KOPT-K1 (cell line): ENCODE data around the gene RASAL2.
"Not testable (repeated sequence)": the region's sequence is repeated elsewhere in the genome, so short reads cannot be mapped to it uniquely, and the experiment has no call there.

Source experiments
- H3K27ac ChIP-seq: fragments of 200-600 bp; sonication (generic); 2 replicates; pipeline ENCODE4 v1.5.1; 2016; ENCODE audit warnings: antibody characterized with exemption, mild to moderate bottlenecking, low read depth, low read length; ENCODE audit not compliant: poor library complexity, severe bottlenecking
- H3K36me3 ChIP-seq: fragments of 200-600 bp; sonication (generic); 2 replicates; pipeline ENCODE4 v1.5.1; 2017; ENCODE audit warnings: antibody characterized with exemption, mild to moderate bottlenecking, low read length, moderate library complexity; ENCODE audit not compliant: insufficient read depth
- H3K9me3 ChIP-seq: fragments of 200-600 bp; sonication (generic); 2 replicates; pipeline ENCODE4 v1.5.1; 2017; ENCODE audit warnings: antibody characterized with exemption, low read length, mild to moderate bottlenecking; ENCODE audit not compliant: insufficient read depth, poor library complexity, severe bottlenecking

RASAL2 gene

DNA sequence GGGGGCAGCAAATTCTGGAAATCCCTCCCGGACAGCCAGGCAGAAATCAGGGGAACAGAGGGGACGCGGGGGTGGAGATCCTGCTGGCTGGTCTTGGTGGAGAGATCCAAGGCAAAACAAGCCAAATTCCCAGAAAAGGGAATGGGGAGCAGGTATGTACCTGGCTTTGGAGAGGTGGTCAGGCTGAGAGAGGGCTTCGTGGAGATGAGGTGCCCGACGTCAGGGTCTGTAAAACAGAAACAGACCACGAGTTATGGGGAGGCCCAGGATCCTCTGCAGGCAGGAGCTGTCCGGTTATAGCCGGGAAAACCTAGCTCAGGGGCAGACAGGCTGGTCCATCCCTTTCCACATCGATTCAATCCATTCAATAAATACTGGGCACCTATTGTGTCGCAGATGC, 398.4 kb downstream of the RASAL2 start:
- Histone ChIP-seq H3K9me3 (no peaks in the 10 kb centered on the region), H3K36me3 (no peaks in the 10 kb centered on the region), H3K27ac (no peak overlapping the region)

DNA sequence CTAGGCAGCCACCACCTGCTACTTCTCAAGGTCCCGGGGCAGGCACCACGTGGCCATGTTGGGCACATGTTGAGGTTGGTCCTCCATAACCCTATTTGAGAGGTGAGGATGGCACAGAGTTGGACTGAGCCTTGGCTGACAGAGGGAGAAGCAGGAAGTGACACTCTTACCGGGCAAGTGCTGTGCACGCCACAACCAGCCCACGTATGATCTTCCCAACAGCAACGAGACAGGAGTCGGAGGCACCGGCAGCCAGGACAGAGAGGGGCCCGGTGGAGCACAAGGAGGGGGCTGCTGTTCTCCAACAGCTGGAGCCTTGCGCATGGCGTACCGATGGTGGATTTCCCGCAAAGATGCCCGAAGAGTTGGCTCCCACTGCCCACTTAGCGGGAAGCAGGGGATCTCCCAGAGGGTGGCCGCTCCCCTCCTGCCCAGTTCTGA, 399.4 kb downstream of the RASAL2 start:
- Histone ChIP-seq H3K36me3 (no peaks in the 10 kb centered on the region), H3K9me3 (no peaks in the 10 kb centered on the region), H3K27ac (no peak overlapping the region)

DNA sequence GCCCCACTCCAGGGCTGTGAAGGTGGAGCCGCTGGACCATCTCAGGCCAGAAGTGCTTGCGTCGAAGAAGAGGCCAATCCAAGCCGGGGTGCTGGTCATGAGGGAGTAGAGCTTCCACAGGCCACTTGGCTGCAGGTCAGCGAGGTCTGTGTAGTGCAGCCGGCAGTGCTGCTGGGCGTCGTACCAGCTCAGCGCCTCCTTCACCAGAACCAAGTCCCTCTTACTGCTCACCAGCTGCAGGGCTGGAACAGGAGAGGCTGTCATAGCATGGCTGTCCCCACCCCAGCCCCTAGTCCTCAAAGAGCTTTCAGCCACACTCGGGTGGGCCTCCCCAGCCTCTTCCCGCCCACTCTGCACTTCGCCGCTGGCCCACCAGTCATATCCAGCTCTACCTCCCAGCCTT, 400.7 kb downstream of the RASAL2 start:
- Histone ChIP-seq H3K36me3 (no peaks in the 10 kb centered on the region), H3K9me3 (no peaks in the 10 kb centered on the region), H3K27ac (no peak overlapping the region)

DNA sequence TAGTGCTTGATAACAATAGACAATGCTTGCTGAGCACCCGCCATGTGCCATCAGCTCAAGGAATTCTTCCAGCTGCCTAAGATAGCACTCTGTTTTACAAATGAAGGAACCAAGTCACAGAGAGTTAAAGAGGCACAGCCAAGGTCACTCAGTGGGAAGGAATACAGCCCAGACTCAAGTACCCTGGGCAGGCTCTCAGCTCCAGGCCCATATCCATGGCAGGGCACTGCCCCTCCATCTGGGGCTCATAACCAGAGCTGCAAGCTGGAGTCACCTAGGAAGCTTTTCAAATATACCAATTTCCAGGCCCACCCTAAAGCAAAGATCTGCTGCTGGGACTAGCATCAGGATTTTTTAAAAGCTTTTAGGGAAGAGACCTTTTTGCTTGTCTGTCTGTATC, 401.3 kb downstream of the RASAL2 start:
- Histone ChIP-seq H3K36me3 (no peaks in the 10 kb centered on the region), H3K27ac (no peak overlapping the region), H3K9me3 (no peaks in the 10 kb centered on the region)

DNA sequence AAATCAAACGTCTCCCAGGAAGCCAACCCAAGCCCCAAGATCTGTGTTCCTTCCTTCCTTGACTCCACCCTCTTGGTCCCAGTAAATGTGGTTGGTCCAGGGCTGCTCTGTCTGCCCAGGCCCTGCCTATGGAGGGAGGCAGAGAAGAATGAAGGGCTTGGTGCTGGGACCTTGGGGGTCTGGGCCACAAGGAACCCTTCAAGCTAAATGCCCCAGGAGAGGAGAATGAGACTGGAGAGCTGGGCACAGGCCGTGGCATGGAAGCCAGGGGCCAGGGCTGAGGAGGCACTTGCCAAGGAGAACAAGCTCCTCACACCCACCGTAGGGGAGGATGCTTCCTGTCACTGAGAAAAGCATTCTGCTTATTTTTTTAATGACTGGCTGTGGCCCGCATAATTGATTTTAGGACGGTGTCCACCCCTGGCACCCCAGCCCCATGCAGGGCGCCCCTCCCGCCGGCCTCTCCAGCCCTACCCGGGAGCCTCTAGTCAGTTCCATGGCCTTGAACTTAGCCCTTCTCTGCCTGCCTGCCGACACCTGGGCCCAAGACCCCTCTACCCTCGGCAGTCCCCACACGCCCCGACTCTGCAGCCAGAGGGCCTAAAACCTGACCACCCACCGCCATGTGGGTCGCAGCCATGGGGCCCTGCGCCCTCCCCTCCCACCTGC, 402.0 kb downstream of the RASAL2 start:
- H3K36me3 ChIP-seq, result no peaks in the 10 kb centered on the region
- no peak overlapping the region for H3K27ac ChIP-seq
- H3K9me3 ChIP-seq, result no peaks in the 10 kb centered on the region

DNA sequence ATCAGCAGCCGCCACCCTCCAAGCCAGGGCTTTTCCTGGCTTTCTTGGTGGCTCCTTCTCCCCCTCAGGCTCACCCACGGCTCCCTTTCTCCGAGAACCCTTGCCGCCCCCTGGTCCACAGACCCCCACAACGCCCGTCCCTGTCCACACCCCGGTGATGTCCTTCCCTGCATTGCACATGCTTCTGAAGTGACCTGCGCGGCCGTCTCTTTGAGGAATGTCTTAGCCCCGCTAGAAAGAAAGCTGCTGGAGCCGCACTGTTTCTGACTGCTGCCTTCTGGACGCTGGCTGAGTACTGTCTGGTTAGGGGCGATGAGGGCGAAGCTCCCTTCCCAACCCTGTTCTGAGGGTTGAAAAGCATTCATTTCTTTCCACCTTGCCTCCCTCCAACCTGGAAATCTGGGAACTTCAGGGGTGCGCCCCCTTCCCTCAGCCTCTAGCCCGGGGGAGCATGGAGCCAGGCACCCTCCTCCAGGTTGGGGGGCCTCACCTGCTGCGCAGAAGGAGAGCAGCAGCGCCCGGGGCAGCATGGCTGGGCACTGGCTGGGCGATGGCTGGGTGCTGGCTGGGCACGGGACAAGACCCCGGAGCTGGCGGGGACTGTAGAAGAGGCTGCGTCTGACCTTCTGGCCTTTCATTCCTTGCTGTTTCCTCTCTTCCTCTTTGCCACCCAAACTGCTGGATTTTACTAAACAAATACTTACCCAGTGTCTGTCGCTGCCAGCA, 402.7 kb downstream of the RASAL2 start, which contains the start of gene CLEC20A:
Gene CLEC20A (minus strand): TSS at position 555 of the 726 bp plus-strand sequence. CDS start 25 bp downstream, at position 530.
- Histone ChIP-seq H3K36me3 (no peaks in the 10 kb centered on the region), H3K27ac (no peak within 1 kb of the TSS), H3K9me3 (no peaks in the 10 kb centered on the region)

DNA sequence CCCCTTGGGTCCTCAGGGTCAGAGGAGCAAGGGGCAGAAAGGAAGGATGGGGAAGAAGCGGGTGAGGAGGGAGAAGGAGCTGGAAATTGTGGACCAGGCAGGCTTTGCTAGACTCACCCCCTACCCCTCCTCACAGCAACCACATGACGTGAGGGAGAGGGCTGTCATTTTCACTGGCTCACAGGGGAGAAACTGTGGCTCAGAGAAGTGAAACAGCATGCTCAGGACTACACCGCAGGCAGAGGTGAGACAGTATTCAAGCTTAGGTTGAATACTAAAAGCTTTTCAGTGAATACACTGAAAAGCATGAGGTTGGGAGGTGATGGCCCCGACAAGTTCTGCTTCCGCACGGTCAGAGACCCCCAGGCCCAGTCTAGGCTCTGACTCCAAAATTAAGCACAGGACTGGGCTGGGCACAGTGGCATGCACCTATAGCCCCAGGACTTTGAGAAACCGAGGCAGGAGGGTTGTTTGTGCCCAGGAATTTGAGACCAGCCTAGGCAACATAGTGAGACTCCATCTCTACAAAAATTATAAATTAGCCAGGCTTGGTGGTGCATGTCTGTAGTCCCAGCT, 404.1 kb downstream of the RASAL2 start:
- Histone ChIP-seq H3K27ac (no peak overlapping the region), H3K36me3 (no peaks in the 10 kb centered on the region), H3K9me3 (no peaks in the 10 kb centered on the region)

DNA sequence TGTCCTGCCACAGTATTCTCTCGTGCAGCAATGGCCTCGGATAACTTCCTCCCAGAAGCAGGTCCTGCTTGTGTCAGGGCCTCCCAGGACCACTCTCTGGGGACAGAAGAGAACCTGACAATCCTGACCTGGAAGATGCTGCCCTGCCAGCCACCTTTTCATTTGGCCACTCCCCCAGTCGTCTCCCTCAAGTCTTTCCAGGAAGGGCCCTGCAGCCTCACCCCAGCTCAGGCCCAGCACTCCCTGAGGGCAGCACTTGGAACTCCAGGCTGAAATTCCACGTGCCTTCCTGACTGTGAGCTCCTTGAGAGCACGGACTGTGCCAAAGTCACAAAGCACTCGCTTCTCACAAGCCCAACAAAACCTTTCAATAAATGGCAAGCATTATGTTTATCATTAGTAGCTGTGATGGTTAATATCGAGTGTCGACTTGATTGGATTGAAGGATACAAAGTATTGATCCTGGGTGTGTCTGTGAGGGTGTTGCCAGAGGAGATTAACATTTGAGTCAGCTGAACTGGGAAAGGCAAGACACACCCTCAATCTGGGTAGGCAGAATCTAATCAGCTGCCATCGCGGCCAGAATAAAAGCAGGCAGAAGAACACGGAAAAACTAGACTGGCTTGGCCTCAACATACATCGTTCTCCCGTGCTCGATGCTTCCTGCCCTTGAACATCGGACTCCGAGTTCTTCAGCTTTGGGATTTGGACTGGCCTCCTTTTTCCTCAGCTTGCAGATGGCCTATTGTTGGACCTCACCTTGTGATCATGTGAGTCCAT, 405.2 kb downstream of the RASAL2 start:
- Histone ChIP-seq H3K27ac (no peak overlapping the region), H3K9me3 (no peaks in the 10 kb centered on the region), H3K36me3 (no peaks in the 10 kb centered on the region)

DNA sequence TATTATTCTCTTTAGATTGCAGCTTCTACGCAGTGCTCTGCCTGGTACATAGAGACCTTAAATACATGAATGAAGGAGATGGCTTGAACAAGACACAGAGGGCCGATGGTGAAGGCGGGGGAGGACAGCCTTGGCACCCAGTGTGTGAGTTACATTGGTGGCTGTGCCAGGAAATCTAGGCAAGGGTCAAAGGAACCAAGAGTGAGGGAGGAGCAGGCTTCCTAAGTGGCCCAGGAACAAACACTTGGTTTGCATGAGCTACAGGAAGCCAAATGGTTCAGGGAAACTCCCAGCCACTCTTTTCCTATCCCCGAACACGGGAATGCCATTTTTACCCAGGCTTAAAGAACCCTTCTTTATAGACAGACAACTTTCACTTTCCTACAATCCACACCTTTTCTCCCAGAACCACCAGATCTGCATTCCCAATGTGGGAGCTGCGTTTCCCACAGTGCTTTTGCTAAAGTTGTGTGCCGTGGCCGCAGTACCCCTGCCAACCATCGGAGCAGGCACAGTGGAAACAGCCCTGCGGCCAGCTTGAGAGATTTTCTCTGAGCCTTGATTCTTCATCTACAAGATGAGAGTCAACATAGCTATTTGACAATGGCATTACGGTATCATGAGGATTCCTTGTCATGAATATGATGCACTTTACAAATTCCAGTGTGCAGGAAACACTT, 406.3 kb downstream of the RASAL2 start:
- Histone ChIP-seq H3K27ac (no peak overlapping the region), H3K36me3 (no peaks in the 10 kb centered on the region), H3K9me3 (no peaks in the 10 kb centered on the region)

DNA sequence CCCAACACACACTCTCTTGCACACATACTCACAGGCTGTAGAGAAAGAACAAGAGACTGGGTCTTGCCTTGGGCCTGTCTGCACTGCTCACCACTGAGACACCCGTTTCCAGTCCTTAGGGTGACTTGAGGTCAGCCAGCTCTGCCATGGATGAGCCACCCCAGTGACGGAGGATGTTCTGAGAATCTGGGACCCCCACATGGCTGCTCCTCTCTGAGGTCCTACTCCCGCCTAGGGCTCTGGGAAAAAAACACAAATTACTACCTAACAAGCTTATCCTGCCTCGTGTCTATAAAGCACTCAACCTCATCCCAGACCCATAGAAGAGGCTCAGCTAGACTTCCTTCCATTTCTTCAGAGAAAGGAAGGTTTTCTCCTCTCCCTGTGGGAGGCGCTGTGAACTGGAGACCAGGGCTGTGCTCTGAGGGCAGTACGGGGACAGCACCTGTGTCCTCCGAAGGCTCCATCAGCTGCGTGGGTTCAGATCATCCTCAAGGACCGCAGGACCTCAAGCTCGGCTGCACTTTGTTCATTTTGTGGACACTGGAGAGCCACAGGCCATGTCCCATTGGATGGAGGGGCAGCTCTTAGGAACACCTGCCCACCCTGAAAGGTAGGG, 407.1 kb downstream of the RASAL2 start:
- no peak overlapping the region for H3K27ac ChIP-seq
- H3K9me3 ChIP-seq, result no peaks in the 10 kb centered on the region
- H3K36me3 ChIP-seq, result no peaks in the 10 kb centered on the region

DNA sequence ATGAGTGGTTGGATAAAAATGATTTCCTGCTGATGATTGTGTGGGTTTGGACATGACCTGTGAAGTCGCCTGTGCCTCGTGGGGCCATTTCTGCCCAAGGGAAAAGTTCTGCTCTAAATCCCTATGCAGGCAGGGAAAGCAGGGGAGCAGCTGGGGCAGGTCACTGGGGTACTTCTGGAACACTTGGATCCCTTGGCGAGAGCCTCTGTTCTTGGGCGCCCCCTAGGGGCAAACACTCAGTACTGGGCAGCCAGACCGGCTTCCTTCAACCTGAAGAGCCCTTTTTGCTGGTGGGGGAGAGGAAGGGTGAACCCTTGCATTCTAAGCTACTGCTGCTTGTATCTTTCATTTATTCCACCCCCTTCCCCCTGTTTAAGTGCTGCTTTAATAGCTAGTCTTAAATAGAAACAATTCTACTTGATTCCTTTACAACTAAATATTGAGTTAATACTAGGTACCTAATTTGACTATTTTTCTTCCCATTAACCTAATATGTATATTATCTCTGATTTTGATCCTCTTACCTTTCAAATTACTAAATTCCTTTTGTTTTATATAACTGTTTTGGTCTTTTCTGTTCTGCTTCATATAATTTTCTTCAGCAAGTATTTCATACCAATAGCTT, 407.9 kb downstream of the RASAL2 start:
- Histone ChIP-seq H3K9me3 (no peaks in the 10 kb centered on the region), H3K27ac (no peak overlapping the region), H3K36me3 (no peaks in the 10 kb centered on the region)

DNA sequence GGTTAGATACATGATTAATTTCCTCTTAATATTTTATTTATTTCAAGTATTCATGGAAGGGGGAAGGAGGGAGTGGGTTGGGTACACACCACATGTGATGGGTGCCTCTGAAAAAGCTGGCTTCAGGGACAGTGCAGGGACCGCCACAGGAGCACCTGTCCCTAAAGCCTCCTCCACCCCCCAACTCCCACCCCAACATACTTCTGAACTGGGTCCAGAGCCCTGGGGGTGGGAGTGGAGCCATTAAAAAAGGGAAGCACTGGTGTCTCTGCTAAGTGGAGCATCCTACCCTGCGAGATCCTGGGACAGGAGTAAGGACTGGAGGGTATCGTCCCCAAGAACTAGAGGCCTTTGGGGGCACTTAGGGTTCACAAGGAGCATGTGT, 408.4 kb downstream of the RASAL2 start:
- H3K9me3 ChIP-seq, result no peaks in the 10 kb centered on the region
- H3K27ac ChIP-seq, result no peak overlapping the region
- no peaks in the 10 kb centered on the region for H3K36me3 ChIP-seq

DNA sequence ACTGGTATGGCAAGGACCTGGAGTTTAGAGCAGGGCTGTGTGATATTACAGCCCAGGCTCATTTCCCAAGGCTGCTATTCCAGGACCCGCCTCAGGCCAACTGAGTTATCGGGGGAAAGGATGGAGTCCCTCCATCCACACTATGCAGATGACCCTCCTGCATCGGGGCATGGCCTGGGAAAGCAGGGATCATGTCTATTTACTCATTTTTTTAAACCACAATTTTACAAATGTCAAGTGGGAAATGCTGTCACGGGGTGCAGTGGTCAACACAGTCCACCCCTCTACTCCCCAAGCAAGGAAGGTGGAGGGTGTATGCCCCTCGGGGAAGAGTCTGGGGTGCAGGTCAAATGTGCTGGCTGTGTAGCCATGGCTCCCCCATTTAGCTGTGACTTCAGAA, 409.0 kb downstream of the RASAL2 start:
- Histone ChIP-seq H3K27ac (no peak overlapping the region), H3K36me3 (no peaks in the 10 kb centered on the region), H3K9me3 (no peaks in the 10 kb centered on the region)

DNA sequence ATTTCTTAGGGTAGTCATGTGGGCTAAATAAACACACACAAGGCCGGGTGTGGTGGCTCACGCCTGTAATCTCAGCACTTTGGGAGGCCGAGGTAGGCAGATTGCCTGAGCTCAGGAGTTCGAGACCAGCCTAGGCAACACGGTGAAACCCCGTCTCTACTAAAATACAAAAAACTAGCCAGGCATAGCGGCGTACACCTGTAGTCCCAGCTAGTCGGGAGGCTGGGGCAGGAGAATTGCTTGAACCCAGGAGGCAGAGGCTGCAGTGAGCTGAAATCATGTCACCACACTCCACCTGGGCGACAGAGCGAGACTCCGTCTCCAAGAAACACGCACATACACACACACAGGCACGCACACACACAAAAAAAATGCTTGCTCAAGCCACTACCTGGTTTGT, 409.4 kb downstream of the RASAL2 start:
- not testable (repeated sequence) for H3K9me3 ChIP-seq, H3K27ac ChIP-seq, H3K36me3 ChIP-seq
